ENCODE measurements around the gene DBNDD1.

Gene DBNDD1

GRCh38 chr16:89994389-89994720 lies 24.9 kb downstream of the DBNDD1 start:
- H3K27ac ChIP-seq: peak overlapping the region; percentile 97
- peaks cover 15% of the 10 kb centered on the region for H3K36me3 ChIP-seq (ENCODE audit: insufficient read depth, low read length)
- TF ChIP-seq POLR2AphosphoS5 (IDR thresholded peaks at IDR 0.05; ENCODE audit: borderline replicate concordance, low read depth, low read length) (no peak), FOXP2 (optimal IDR thresholded peaks at IDR 0.05; ENCODE audit: control extremely low read depth, extremely low read length, insufficient read depth) (no peak), EZH2 (IDR thresholded peaks at IDR 0.05) (no peak)
- no peak for DNase-seq (ENCODE audit: low read depth, low spot score)
- H3K4me3 ChIP-seq: peak overlapping the region; percentile 47; the same call in 1 of the 2 replicates
- H3K9me3 ChIP-seq (ENCODE audit: low read depth, low read length): no peaks in the 10 kb centered on the region
- no peak overlapping the region for H3K9ac ChIP-seq (ENCODE audit: insufficient read length)

DNA sequence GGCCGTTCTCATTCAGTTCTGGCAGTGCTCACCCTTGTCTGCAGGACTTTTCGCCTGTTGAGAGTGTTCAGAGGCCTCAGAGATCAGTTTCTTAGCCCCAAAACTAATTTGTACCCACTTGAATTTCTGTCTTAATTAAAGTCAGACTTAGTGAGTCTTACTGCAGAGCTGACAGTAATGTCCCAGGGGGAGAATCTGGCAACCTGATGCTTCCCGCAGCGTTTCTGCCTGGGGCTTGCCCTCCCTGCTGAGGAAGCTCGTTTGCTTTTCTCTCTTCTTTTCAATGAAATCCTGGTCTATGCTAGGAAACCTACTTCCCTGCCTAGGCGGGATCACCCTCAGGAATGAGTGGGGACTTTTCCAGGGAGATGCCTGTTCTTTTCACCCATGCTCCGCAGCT lies 25.3 kb downstream of the DBNDD1 start:
- Histone ChIP-seq H3K4me3 (peak overlapping the region; percentile 47; the same call in 1 of the 2 replicates), H3K9me3 (ENCODE audit: low read depth, low read length) (no peaks in the 10 kb centered on the region), H3K27ac (peak overlapping the region; percentile 97), H3K9ac (ENCODE audit: insufficient read length) (no peak overlapping the region), H3K36me3 (ENCODE audit: insufficient read depth, low read length) (peaks cover 15% of the 10 kb centered on the region)
- TF ChIP-seq FOXP2 (optimal IDR thresholded peaks at IDR 0.05; ENCODE audit: control extremely low read depth, extremely low read length, insufficient read depth) (no peak), POLR2AphosphoS5 (IDR thresholded peaks at IDR 0.05; ENCODE audit: borderline replicate concordance, low read depth, low read length) (no peak; the same call in 1 of the 2 replicates), EZH2 (IDR thresholded peaks at IDR 0.05) (no peak)
- DNase-seq (ENCODE audit: low read depth, low spot score): peak; percentile 66

DNA sequence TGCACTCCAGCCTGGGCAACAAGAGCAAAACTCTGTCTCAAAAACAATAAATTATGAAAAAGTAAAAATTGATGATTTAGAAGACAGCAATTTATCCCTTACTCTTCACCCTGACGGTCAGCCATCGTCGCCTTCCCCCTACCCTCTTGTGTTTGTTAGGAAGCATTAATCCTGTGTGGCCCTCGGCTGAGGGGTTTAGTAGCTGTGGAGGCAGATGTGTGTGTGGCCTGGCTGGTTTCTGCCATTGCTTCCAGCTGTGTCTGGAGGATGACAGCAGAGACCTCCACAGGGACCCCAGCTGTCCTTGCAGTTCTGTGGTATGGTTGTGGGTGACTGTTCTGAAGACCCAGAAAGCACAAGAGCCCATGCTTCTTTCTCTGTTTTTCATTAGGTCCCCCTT lies 25.9 kb downstream of the DBNDD1 start:
- no peak for DNase-seq (ENCODE audit: low read depth, low spot score)
- H3K36me3 ChIP-seq (ENCODE audit: insufficient read depth, low read length): peaks cover 15% of the 10 kb centered on the region
- no peak for TF ChIP-seq EZH2 (IDR thresholded peaks at IDR 0.05)
- TF ChIP-seq POLR2AphosphoS5 (IDR thresholded peaks at IDR 0.05; ENCODE audit: borderline replicate concordance, low read depth, low read length): no peak
- TF ChIP-seq FOXP2 (optimal IDR thresholded peaks at IDR 0.05; ENCODE audit: control extremely low read depth, extremely low read length, insufficient read depth): no peak
- H3K9ac ChIP-seq (ENCODE audit: insufficient read length): no peak overlapping the region
- peak overlapping the region; percentile 97; the same call in 1 of the 2 replicates for H3K27ac ChIP-seq
- no peaks in the 10 kb centered on the region for H3K9me3 ChIP-seq (ENCODE audit: low read depth, low read length)
- H3K4me3 ChIP-seq: peak overlapping the region; percentile 40; the same call in 1 of the 2 replicates

DNA sequence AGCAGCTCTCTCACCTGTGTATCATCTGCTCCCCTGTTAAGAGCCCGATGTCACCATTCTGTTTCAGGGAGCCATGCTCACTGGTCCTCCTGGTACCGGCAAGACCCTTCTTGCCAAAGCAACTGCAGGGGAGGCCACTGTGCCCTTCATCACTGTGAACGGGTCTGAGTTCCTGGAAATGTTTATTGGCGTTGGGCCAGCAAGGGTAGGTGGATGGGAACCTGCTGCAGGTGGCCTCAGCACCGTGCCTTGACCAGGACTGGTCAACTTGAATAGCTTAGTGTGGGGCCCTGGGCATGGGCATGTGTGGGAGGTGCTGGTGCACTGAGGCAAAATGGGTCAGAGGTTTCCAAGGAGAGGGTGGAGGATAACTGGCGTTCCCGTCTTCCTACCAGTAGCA lies 28.5 kb downstream of the DBNDD1 start:
- DNase-seq (ENCODE audit: low read depth, low spot score): no peak
- TF ChIP-seq EZH2 (IDR thresholded peaks at IDR 0.05): no peak
- no peak for TF ChIP-seq POLR2AphosphoS5 (IDR thresholded peaks at IDR 0.05; ENCODE audit: borderline replicate concordance, low read depth, low read length)
- no peak for TF ChIP-seq FOXP2 (optimal IDR thresholded peaks at IDR 0.05; ENCODE audit: control extremely low read depth, extremely low read length, insufficient read depth)
- Histone ChIP-seq H3K36me3 (ENCODE audit: insufficient read depth, low read length) (peaks cover 8% of the 10 kb centered on the region), H3K9ac (ENCODE audit: insufficient read length) (no peak overlapping the region), H3K9me3 (ENCODE audit: low read depth, low read length) (no peaks in the 10 kb centered on the region), H3K27ac (no peak overlapping the region), H3K4me3 (no peak overlapping the region)

- H3K9me3 ChIP-seq (ENCODE audit: low read depth, low read length): no peaks in the 10 kb centered on the region
Measured at GRCh38 chr16:89988951-89989350, 30.3 kb downstream of the DBNDD1 start.

DNA sequence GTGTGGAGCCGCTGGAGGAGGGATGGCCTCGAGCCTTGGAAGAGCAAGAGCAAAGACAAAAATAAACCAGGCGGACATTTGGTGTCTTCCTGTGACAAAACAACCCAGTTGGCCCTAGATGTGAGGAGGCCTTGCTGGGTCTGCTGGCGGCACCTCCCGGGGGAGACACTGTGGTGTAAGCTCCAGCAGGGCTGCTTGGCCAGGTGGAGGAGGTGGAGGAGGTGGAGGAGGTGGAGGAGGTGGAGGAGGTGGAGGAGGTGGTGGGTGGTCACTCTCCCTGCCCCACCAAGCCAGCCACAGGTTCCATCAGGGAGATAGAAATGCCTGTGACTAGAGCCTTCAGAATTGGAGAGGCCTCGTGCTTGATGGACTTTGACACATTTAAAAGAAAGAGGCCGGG lies 32.1 kb downstream of the DBNDD1 start:
- Histone ChIP-seq H3K27ac (no peak overlapping the region), H3K36me3 (ENCODE audit: insufficient read depth, low read length) (peaks cover 18% of the 10 kb centered on the region; the same call in 1 of the 2 replicates), H3K9ac (ENCODE audit: insufficient read length) (no peak overlapping the region), H3K9me3 (ENCODE audit: low read depth, low read length) (no peaks in the 10 kb centered on the region), H3K4me3 (no peak overlapping the region)
- DNase-seq (ENCODE audit: low read depth, low spot score): no peak
- TF ChIP-seq EZH2 (IDR thresholded peaks at IDR 0.05): no peak

More at GRCh38 chr16:89988951-89989350, 30.3 kb downstream of the DBNDD1 start:
- TF ChIP-seq EZH2 (IDR thresholded peaks at IDR 0.05): no peak
- no peak for TF ChIP-seq FOXP2 (optimal IDR thresholded peaks at IDR 0.05; ENCODE audit: control extremely low read depth, extremely low read length, insufficient read depth)
- TF ChIP-seq POLR2AphosphoS5 (IDR thresholded peaks at IDR 0.05; ENCODE audit: borderline replicate concordance, low read depth, low read length): no peak
- H3K9ac ChIP-seq (ENCODE audit: insufficient read length): no peak overlapping the region
- no peak overlapping the region for H3K4me3 ChIP-seq
- H3K36me3 ChIP-seq (ENCODE audit: insufficient read depth, low read length): peaks cover 11% of the 10 kb centered on the region; the same call in 1 of the 2 replicates
- no peak overlapping the region for H3K27ac ChIP-seq
- DNase-seq (ENCODE audit: low read depth, low spot score): no peak

GRCh38 chr16:89986600-89986999 lies 32.7 kb downstream of the DBNDD1 start:
- H3K27ac ChIP-seq: no peak overlapping the region
- no peak overlapping the region for H3K4me3 ChIP-seq
- H3K9ac ChIP-seq (ENCODE audit: insufficient read length): no peak overlapping the region
- no peak for DNase-seq (ENCODE audit: low read depth, low spot score)
- peaks cover 23% of the 10 kb centered on the region; the same call in 1 of the 2 replicates for H3K36me3 ChIP-seq (ENCODE audit: insufficient read depth, low read length)
- TF ChIP-seq POLR2AphosphoS5 (IDR thresholded peaks at IDR 0.05; ENCODE audit: borderline replicate concordance, low read depth, low read length) (no peak), FOXP2 (optimal IDR thresholded peaks at IDR 0.05; ENCODE audit: control extremely low read depth, extremely low read length, insufficient read depth) (no peak), EZH2 (IDR thresholded peaks at IDR 0.05) (no peak)
- H3K9me3 ChIP-seq (ENCODE audit: low read depth, low read length): no peaks in the 10 kb centered on the region

DNA sequence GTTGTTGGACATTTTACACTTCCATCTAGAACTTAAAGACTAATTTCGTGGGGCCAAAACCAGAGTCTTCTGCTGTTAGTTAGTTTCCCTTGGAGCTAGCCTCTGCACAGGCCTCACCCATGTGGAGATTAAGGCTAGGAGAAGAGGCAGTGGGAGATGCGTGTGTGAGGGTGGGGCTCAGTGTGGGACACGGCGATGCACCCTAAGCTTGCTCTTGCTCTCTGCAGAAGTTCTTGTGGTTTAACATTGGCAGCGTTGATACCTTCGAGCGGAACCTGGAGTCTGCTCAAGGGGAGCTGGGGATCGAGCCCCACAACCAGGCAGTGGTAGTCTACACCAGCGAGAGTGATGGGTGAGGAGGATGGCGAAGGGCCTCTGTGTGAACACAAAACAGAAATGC lies 34.0 kb downstream of the DBNDD1 start:
- Histone ChIP-seq H3K36me3 (ENCODE audit: insufficient read depth, low read length) (peaks cover 25% of the 10 kb centered on the region; the same call in 1 of the 2 replicates), H3K9ac (ENCODE audit: insufficient read length) (no peak overlapping the region), H3K27ac (no peak overlapping the region), H3K9me3 (ENCODE audit: low read depth, low read length) (no peaks in the 10 kb centered on the region), H3K4me3 (no peak overlapping the region)
- no peak for DNase-seq (ENCODE audit: low read depth, low spot score)
- TF ChIP-seq POLR2AphosphoS5 (IDR thresholded peaks at IDR 0.05; ENCODE audit: borderline replicate concordance, low read depth, low read length): no peak
- no peak for TF ChIP-seq EZH2 (IDR thresholded peaks at IDR 0.05)
- TF ChIP-seq FOXP2 (optimal IDR thresholded peaks at IDR 0.05; ENCODE audit: control extremely low read depth, extremely low read length, insufficient read depth): no peak

DNA sequence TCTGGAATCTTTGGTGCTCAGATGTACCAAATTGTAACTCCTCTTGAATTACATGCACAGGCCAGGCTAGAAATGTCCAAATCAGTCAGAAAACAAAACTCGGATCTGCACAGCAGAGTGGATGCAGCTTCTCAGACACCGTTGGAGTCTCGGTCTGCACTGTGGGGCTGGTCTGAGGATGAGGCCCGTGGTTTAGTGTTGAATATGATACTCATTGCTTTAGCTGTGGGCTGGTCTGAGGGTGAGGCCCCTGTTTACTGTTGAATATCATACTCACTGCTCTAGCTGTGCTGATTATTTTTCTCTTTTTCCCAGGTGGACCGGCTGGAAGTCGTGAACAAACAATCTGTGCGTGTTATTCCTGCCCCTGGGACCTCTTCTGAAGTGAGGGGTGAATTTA lies 35.0 kb downstream of the DBNDD1 start:
- H3K4me3 ChIP-seq: no peak overlapping the region
- TF ChIP-seq POLR2AphosphoS5 (IDR thresholded peaks at IDR 0.05; ENCODE audit: borderline replicate concordance, low read depth, low read length): no peak
- TF ChIP-seq FOXP2 (optimal IDR thresholded peaks at IDR 0.05; ENCODE audit: control extremely low read depth, extremely low read length, insufficient read depth): no peak
- TF ChIP-seq EZH2 (IDR thresholded peaks at IDR 0.05): no peak
- no peaks in the 10 kb centered on the region for H3K9me3 ChIP-seq (ENCODE audit: low read depth, low read length)
- no peak overlapping the region for H3K27ac ChIP-seq
- peaks cover 29% of the 10 kb centered on the region; the same call in 1 of the 2 replicates for H3K36me3 ChIP-seq (ENCODE audit: insufficient read depth, low read length)
- H3K9ac ChIP-seq (ENCODE audit: insufficient read length): no peak overlapping the region
- DNase-seq (ENCODE audit: low read depth, low spot score): no peak
